ENCODE results near the gene GLI1.
"Not testable (repeated sequence)": the region's sequence is repeated elsewhere in the genome, so short reads cannot be mapped to it uniquely, and the experiment has no call there.

GLI1 gene

GRCh38 chr12:57500213-57500612 lies 40.6 kb downstream of the GLI1 start:
- no peak for FAIRE-seq

GRCh38 chr12:57502311-57502969 lies 42.9 kb downstream of the GLI1 start:
- FAIRE-seq: not testable (repeated sequence)

- not testable (repeated sequence) for FAIRE-seq
These were observed 47.0 kb downstream of the GLI1 start for GRCh38 chr12:57506541-57506940.

- FAIRE-seq: not testable (repeated sequence)
These were observed 48.2 kb downstream of the GLI1 start for GRCh38 chr12:57507796-57508195.

GRCh38 chr12:57511161-57511560 lies 51.6 kb downstream of the GLI1 start:
- no peak for FAIRE-seq

DNA sequence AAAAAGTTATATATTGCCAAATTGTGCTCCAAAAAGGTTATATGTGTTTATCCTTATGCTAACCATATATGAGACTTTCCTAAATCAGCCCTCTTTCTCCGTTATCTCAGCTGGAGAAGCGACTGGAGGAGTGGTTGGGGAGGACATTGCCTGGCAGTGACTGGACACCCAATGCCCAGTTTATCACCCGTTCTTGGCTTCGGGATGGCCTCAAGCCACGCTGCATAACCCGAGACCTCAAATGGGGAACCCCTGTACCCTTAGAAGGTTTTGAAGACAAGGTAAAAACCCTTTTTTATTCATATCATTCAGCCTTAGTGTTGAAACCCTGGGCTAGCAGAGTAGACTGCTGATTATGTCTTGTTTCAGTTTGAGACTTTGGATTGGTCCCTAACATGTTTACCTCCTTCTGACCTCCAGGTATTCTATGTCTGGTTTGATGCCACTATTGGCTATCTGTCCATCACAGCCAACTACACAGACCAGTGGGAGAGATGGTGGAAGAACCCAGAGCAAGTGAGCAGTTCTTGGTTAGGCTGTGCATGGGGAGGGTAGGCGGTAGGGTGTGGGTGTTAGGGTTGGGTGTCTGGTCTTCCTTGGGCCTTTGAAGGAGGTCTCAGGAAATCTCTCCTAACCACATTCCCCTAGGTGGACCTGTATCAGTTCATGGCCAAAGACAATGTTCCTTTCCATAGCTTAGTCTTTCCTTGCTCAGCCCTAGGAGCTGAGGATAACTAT lies 52.2 kb downstream of the GLI1 start:
- no peak for FAIRE-seq

GRCh38 chr12:57512665-57513064 lies 53.1 kb downstream of the GLI1 start:
- no peak for FAIRE-seq

GRCh38 chr12:57513266-57513665 lies 53.7 kb downstream of the GLI1 start:
- FAIRE-seq: no peak

- not testable (repeated sequence) for FAIRE-seq
These were observed 54.1 kb downstream of the GLI1 start for GRCh38 chr12:57513677-57514076.

- not testable (repeated sequence) for FAIRE-seq
These were observed 54.7 kb downstream of the GLI1 start for GRCh38 chr12:57514246-57514645.

- no peak for FAIRE-seq
These were observed 55.3 kb downstream of the GLI1 start for GRCh38 chr12:57514720-57515407.

GRCh38 chr12:57515408-57515933 lies 55.9 kb downstream of the GLI1 start:
- FAIRE-seq: no peak

- no peak for FAIRE-seq
These were observed 56.5 kb downstream of the GLI1 start for GRCh38 chr12:57515934-57516541.

DNA sequence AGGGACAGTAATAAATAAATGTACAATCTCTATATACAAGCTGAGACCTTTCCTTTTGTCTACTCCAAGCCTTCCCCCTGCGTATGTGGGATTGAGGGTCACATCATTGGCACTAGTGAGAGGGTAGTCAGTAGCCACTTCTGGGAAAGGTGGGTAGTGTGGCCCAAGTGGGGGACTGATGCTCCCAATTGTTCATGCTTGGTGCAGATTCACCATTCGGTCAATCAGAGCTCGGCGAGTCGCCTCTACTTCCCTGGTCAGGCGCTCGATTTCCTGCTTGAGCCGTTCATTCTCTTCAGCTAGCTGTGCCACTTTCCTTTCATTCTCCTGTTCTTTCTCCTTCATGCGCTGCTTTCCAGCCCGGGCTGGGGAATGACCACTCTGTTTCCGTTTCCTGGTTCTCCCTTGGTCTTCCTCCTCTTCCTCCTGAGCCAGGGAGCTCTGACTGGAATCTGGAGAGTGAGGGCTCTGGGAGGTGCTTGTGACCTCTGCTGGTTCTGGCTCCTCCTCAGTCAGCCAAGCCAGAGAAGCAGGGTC lies 57.1 kb downstream of the GLI1 start:
- FAIRE-seq: no peak

DNA sequence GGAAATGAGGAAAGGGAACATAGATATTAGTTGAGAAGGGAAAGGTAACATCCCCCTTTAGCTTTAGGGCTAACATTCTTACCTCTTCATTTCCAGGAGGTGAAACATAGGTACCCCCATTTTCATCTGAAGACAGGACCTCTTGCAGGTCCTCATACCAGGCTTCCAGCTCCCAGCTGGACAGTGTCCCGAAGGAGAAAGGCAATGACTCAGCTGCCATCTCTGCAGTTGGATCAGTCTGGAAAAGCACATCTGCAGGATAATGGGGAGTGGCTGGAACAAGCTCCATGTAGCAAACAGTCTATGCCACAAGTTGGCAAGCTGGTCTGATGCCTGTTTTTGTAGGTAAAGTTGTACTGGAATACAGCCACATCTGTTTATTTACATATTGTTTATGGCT lies 57.6 kb downstream of the GLI1 start:
- FAIRE-seq: no peak

DNA sequence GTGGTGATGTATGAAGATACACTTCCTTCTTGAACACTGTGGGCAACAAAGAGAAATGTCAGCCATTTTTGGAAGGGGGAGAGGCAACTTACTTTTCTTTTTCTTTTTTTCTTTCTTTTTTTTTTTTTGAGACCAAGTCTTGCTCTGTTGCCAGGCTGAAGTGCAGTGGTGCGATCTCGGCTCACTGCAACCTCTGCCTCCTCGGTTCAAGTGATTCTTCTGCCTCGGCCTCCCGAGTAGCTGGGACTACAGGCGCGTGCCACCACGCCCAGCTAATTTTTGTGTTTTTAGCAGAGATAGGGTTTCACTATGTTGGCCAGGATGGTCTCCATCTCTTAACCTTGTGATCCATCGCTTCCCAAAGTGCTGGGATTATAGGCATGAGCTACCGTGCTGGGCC lies 58.1 kb downstream of the GLI1 start:
- not testable (repeated sequence) for FAIRE-seq

DNA sequence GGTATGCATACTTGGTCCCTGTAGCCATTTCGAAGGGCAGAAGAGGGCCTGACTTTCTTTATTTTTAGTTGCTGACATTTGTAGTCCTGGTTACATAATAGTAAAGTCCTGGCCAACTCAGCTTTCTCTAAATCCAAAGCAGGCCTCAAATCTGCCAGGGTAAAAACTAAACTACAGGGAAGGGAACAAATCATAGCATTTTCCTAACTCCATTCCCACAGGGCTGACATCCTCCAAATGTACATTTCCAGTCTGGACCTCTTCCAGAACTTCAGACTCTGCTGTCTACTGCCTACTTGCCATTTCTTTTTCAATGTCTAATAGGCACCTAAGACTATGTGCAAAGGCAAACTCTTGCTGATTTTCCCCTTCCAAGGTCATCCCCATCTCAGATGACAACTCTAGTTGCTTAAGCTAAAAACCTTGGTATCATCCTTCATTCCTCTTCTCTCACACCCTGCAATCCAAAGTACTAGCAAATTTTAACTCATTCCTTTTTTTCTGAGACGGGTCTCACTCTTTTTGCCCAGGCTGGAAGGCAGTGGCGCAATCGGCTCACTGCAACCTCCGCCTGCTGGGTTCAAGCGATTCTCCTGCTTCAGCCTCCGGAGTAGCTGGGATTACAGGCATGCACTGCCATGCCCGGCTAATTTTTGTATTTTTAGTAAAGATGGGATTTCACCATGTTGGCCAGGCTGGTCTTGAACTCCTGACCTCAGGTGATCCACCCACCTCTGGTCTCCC lies 58.8 kb downstream of the GLI1 start:
- FAIRE-seq: no peak

GRCh38 chr12:57518920-57519795 lies 59.6 kb downstream of the GLI1 start:
- FAIRE-seq: no peak

DNA sequence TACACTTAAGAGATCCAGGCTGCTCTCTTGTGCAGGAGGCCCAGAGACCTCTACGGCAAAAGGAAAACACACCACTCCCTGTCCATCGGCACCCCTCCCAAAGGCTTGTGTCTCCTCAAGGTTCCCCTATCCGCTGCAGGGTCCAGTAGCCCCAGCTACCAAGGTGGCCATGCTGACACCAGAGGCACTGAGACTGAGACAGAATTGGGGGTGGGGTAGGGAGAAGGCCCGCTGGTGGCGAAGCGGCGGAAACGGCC lies 60.1 kb downstream of the GLI1 start:
- FAIRE-seq: no peak

GRCh38 chr12:57520053-57520818 lies 60.7 kb downstream of the GLI1 start, which contains the start of gene DDIT3:
Gene DDIT3, minus strand, starts transcription at chr12:57520514. Its CDS starts 3,108 bp downstream, at chr12:57517406.
- FAIRE-seq: no peak

Data from islet of Langerhans (tissue), 1 donor.